Measurements from ENCODE around the gene SCAMP4.

GRCh38 chr19:1856345-1856697 lies 48.9 kb upstream of the SCAMP4 start:
- TF ChIP-seq EZH2 (IDR thresholded peaks at IDR 0.05; ENCODE audit: borderline replicate concordance, low read depth, low read length, severe bottlenecking) (no peak), CTCF (IDR thresholded peaks at IDR 0.05; ENCODE audit: borderline replicate concordance, extremely low read depth, low read length, poor library complexity, severe bottlenecking) (no peak)

Data from DND-41 (cell line).